NCI-H524 treated with DMSO at 0.1 percent for 48 hours (cell line): ENCODE data around the gene CD48.

ENCODE experiments used
- DNase-seq: peaks from one replicate; lab custom pipeline; 2025; lab: John Stamatoyannopoulos, UW

CD48 gene, protein sequence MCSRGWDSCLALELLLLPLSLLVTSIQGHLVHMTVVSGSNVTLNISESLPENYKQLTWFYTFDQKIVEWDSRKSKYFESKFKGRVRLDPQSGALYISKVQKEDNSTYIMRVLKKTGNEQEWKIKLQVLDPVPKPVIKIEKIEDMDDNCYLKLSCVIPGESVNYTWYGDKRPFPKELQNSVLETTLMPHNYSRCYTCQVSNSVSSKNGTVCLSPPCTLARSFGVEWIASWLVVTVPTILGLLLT

GRCh38 chr1:160711602-160712311 lies at the start of gene CD48:
Gene CD48, minus strand, starts transcription at chr1:160711822. Its CDS starts 59 bp downstream, at chr1:160711763.
- no peak for DNase-seq

GRCh38 chr1:160761046-160761445 lies 49.4 kb upstream of the CD48 start:
- DNase-seq = no peak

DNA sequence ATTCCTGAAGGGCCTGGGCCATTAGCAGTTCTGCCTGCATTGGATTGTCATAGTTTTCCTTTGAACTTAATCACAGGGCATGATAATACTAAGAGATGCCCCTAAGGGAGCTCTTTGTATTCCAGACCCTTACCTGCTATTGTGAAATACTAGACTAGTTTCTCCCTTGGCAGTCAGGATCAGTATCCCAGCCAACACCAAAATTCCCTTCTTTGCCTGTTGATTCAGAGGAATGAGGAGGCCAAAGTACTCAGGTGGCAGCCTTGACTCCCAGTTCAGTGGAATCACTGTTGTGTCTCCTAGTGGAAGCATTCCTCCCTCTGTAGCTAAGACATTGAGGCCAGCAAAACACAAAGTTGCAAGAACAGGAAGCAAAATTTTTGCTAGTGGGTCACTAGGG lies 48.1 kb upstream of the CD48 start:
- no peak for DNase-seq

DNA sequence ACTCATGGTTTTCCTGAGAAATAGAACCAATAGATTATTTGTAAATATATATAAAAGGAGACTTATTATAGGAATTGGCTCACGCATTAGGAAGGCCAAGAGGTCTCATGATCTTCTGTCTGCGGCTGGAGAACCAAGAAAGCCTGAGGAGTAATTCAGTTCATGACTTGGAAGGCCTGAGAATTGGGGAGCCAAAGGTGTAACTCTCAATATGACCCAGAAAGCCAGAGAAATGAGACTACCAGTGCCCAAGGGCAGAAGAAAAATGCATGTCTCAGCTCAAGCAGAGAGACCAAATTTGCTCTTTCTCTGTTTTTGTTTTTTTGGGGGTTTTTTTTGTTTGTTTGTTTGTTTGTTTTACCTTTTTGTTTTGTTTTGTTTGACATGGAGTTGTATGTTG lies 46.9 kb upstream of the CD48 start:
- no peak for DNase-seq

GRCh38 chr1:160756849-160757201 lies 45.2 kb upstream of the CD48 start:
- DNase-seq = no peak

GRCh38 chr1:160755911-160756848 lies 44.6 kb upstream of the CD48 start:
- no peak for DNase-seq

DNA sequence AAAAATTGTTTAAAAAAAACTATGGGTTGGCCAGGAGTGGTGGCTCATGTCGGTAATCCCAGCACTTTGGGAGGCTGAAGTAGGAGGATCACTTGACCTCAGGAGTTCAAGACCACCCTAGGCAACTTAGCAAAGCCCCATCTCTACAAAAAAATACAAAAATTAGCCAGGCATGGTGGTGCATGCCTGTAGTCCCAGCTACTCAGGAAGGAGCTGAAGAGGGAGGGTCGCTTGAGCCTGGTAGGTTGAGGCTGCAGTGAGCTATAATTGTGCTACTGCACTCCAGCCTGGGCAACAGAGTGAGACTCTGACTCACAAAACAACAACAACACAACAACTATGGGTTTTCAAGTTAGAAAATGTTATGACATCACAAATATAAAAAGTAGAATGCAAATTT lies 43.8 kb upstream of the CD48 start:
- DNase-seq = no peak

DNA sequence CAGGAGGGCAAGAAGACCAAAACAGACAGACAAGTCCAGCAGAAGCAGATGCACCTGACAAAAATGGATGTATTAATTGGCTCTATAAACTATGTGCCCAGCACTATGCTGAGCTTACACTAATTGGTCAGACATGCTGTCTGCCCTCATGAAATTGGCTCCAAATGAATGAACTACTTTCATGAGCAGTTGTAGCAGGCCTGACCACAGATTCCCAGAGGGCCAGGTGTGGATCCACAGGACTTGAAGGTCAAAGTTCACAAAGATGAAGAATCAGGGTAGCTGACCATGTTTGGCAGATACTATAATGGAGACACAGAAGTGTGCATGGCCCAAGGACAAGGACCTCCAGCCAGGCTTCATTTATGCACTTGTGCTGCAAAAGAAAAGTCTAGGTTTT lies 42.0 kb upstream of the CD48 start:
- DNase-seq = no peak

GRCh38 chr1:160752924-160753323 lies 41.3 kb upstream of the CD48 start:
- no peak for DNase-seq

DNA sequence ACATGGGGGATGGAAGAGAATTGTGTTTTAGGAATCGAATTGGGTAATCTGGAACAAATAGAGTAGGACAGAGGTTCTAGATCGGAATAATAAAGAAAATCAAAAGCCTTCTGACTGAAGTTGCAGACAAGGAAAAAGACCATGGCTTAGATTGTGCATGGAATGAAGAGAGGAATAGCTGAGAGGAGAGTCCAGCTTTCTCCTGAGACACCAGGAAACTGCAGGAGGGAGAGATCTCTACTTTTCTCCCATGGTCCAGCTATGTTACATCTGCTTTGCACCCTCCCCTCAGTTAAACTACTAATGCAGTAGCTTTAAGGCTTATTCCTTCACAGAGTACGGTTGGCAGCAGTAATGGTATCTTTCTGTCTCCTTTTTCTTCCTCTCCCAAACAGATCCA lies 40.8 kb upstream of the CD48 start:
- DNase-seq = no peak

DNA sequence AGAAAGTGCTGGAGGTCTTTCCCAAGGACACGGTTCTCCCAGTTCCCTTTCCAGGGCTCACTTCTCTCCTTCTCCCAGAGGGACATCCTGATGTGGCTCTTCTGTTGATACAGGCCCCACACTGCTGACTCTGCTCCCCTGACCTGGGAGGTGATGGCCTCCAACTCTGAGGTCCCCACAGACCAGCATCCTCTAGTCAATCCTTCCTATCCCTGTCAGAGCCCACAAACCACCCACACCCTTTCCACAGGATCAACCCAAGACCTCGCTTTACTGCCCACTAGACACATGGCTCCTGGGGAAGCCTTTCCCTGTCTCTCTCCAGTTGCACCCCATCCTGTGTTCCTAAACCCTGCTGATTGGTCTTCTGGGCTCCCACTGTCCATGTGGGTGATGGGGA lies 39.0 kb upstream of the CD48 start:
- DNase-seq = no peak

DNA sequence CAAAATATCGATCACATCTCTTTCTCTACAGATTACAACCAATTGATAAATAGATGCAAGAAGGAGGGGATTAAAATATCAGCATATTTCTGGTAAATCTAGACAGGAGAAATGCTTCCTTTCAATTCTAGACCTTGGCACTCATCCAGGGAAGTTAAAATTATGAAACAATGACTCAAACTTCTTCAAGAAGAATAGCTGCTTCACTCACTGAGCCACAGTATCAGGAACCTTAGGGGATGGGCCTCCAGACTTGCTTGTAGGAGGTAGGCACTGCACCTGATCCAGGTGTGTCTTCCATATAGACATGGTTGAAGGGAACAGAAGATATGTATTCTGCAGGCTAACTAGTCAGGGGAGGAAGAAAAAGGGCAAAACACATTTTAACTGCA lies 37.3 kb upstream of the CD48 start:
- DNase-seq = no peak

DNA sequence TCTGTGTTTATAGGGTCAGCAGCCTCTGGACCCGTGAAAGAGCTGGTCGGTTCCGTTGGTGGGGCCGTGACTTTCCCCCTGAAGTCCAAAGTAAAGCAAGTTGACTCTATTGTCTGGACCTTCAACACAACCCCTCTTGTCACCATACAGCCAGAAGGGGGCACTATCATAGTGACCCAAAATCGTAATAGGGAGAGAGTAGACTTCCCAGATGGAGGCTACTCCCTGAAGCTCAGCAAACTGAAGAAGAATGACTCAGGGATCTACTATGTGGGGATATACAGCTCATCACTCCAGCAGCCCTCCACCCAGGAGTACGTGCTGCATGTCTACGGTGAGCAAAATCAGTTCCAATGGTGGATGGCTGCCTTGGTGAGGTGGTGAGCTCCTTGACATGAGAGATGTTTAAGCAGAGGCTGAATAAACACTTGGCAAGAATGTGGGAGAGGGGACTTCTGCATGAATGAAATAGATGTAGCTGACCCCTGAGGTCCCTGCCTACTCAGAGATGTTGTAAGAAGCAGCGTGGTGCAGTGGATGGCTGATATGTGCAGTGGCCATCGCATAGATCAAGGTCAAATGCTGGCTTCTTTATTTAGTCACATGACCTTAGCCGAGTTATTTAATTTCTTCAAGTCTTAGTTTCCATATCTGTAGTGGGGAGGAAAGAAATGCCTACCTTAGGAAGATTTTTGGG lies 36.7 kb upstream of the CD48 start:
- no peak for DNase-seq

GRCh38 chr1:160747717-160748116 lies 36.1 kb upstream of the CD48 start:
- DNase-seq = no peak

DNA sequence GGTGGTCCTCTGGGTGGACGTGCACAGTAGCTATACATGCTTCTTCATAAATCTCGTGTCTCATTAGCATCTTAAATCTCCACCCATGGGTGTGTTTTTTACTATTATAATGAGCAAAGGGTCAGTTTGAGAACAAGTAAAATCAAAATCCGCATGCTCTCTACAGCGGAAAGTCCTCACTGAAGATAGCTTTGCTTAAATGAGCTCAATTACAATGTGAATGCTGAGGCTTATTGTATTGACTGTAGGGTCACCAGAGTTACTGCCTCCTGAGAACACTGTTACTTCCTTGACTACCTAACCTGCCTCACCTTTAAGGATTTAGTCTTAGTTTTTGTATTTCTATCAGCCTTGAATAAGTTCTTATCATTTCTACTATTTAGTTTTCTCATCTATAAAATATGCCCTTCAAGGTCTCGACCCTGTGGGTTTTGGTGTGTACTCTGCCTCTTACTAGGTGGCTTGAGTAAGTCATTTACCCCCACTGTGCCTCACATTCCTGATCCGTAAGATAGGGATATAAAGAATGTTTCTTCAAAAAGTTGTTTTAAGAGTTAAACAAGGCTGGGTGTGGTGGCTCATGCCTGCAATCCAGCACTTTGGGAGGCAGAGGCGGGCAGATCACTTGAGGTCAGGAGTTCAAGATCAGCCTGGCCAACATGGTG lies 35.3 kb upstream of the CD48 start:
- no peak for DNase-seq

DNA sequence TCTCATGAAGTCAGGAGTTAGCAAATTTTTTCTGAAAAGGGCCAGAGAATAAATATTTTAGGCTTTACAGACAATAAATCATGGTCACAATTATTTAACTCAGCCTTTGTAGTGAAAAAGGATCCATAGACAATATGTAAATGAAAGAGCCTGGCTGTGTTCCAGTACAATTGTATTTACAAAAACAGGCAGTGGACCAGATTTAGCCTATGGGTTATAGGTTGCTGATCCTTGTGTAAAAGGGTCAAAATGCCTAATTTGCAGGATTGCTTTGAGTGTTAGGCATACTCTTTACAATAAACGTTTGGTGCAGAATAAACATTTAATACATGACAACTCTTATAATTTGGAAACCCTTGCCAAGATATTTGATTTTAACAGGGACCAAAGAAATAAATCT lies 33.9 kb upstream of the CD48 start:
- no peak for DNase-seq

- no peak for DNase-seq
Observed at GRCh38 chr1:160744852-160745520, 33.4 kb upstream of the CD48 start.

DNA sequence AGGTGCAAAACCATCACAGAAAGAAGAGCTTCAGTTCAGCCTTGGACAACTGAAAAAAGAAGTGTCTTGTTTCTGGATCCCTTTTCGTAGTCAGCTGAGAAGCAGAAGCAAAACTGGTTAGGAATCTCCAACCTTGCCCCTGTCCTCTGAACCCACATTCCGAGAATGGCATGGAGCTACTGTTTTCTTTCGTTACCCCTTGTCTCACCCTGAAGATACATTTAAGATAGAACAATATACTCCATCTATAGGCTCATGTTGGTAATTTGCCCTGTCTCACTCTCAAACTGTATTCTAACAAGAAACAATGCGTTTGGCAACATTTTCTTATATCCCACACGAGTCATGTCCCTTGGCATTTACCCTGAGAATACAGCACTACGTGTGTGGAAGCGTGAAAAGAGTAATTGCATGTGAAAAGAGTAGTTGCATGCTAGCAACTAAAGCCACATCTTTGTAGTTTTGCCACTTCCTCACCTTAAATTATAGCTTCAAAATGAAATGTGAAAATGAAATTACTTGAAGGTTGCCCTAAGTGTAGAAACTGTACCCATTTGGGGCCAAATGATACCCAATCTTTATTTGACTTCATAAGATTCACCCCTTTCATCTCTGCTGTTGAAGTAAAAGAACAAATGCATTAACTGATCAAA lies 32.7 kb upstream of the CD48 start:
- DNase-seq = no peak

DNA sequence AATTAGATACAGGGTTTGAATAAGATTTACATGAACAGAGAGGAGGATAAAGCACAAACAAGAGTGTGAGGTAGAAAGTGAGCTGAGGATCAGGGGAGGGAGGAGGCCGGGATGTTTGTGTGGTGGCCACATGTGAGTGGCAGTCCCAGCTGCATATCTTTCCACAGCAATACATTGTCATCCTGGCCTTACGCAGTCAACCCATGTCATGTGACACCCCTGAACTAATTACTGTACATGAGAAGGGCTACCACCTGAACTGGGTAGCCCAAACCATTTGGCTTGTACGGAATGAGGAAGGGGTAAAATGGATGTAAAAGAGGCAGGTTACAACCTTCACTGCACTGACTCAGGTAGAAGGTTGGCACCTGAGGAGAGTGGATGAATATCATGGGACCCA lies 31.6 kb upstream of the CD48 start:
- no peak for DNase-seq

DNA sequence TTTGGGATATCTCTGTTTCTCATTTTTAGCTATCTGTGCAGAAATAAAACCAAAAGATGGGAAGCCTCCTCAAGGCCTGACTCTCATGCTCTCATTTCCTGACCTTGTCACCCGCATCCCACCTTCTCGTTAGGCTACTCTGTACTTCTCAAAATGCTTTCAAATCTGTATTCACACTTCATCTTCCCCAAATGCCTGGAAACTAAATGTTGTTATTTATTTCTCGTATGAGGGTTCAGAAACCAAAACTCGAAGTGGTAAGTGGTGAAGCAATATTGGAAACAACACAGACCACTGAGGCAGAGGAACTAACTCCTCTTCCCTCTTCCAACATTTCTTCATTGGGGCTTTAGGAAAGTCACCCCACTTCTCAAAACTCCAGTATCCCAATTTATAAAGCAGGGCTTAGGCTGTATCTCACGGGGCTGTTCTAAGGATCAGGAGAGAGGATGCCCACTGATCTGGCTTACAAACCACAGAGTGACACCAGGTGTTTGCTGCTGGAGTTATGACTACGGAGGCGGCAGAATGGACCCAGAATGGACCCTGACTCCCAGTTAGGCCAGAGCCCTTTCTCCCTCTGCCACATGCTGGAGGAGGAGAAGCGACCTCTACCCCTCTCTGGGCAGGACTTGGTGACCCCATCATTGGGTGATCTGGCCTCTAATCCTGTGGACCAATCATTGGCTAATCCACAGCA lies 31.0 kb upstream of the CD48 start:
- no peak for DNase-seq
